K562 (cell line): ENCODE measurements around the gene LY6G5B. TPM values are rescaled to one million over a fixed set of nuclear protein-coding genes. Genes with fewer than 3 reads are reported as not detected.
A peak's percentile ranks its signal among the peaks of the same experiment; 100 is the strongest.

ENCODE experiments used
- BRD9 ChIP-seq: fragments of 450-650 bp; IDR thresholded peaks from 2 replicates; pipeline ENCODE4 v1.6.1; 2018; ENCODE audit warnings: low read depth; ENCODE audit not compliant: partially characterized antibody
- CTBP1 ChIP-seq: fragments of 450-650 bp; IDR thresholded peaks from 2 replicates; pipeline ENCODE4 v1.6.1; 2016; ENCODE audit warnings: borderline replicate concordance
- GATAD2B ChIP-seq: fragments of 450-650 bp; IDR thresholded peaks from 2 replicates; pipeline ENCODE4 v1.6.1; 2017; ENCODE audit warnings: mild to moderate bottlenecking, borderline replicate concordance
- KAT2B ChIP-seq: IDR thresholded peaks from one replicate; pipeline ENCODE4 v1.6.1; 2012; ENCODE audit warnings: low read depth, mild to moderate bottlenecking, control low read depth, inconsistent platforms, low read length, moderate library complexity
- MXI1 ChIP-seq: IDR thresholded peaks from 2 replicates; pipeline ENCODE4 v1.6.1; 2011; ENCODE audit warnings: low read depth, mild to moderate bottlenecking, improper control_type of control experiment, low read length
- MYBL2 ChIP-seq, 2 experiments: fragments of 450-650 bp in 1 of 2; sonication (generic) in 1 of 2; formaldehyde crosslinking in 1 of 2; IDR thresholded peaks; 2 replicates each; pipeline versions ENCODE4 v1.6.1 to v1.8.1; 2017 to 2022; ENCODE audit warnings: borderline replicate concordance in 1 of 2, inconsistent platforms in 1 of 2, low read depth in 1 of 2, mild to moderate bottlenecking in 1 of 2, missing genetic modification reagents in 1 of 2, moderate library complexity in 1 of 2
- NFIX ChIP-seq: fragments of 250-450 bp; sonication (Bioruptor Pico); IDR thresholded peaks from 2 replicates; pipeline ENCODE4 v1.4.0; 2020; ENCODE audit warnings: low read depth, mild to moderate bottlenecking, moderate library complexity
- PTRF ChIP-seq: fragments of 450-650 bp; IDR thresholded peaks from 2 replicates; pipeline ENCODE4 v1.6.1; 2016; ENCODE audit warnings: mild to moderate bottlenecking, missing genetic modification characterization, missing compliant biosample characterization
- RBFOX2 ChIP-seq: fragments of 200-400 bp; formaldehyde crosslinking; IDR thresholded peaks from 2 replicates; pipeline ENCODE4 v1.6.1; 2017; ENCODE audit warnings: low read depth, mild to moderate bottlenecking, low read length, moderate library complexity
- RERE ChIP-seq: sonication (generic); formaldehyde crosslinking; IDR thresholded peaks from 2 replicates; pipeline ENCODE4 v1.8.0; 2023; ENCODE audit warnings: missing genetic modification reagents, mild to moderate bottlenecking, borderline replicate concordance
- SETDB1 ChIP-seq: IDR thresholded peaks from one replicate; pipeline ENCODE4 v1.6.1; 2012; ENCODE audit warnings: low read length, control low read depth, inconsistent platforms
- TEAD4 ChIP-seq, 2 experiments: sonication (generic) in 1 of 2; formaldehyde crosslinking in 1 of 2; IDR thresholded peaks; 2 replicates each; pipeline versions ENCODE4 v1.6.1 to v1.8.0; 2012 to 2022; ENCODE audit warnings: borderline replicate concordance in 1 of 2, inconsistent platforms in 1 of 2, low read length in 1 of 2, mild to moderate bottlenecking in 1 of 2, missing genetic modification reagents in 1 of 2
- WHSC1 ChIP-seq: IDR thresholded peaks from one replicate; pipeline ENCODE4 v1.6.1; 2012; ENCODE audit warnings: low read length, control low read depth, inconsistent platforms
- YBX1 ChIP-seq: fragments of 450-650 bp; IDR thresholded peaks from 2 replicates; pipeline ENCODE4 v1.7.1; 2016; ENCODE audit warnings: mild to moderate bottlenecking
- ZNF146 ChIP-seq: IDR thresholded peaks from one replicate; pipeline ENCODE4 v1.6.1; 2018; ENCODE audit warnings: missing compliant biosample characterization; ENCODE audit not compliant: unreplicated experiment
- ZNF311 ChIP-seq: fragments of 250-450 bp; sonication (Bioruptor Pico); IDR thresholded peaks from 2 replicates; pipeline ENCODE4 v1.4.0; 2020; ENCODE audit warnings: mild to moderate bottlenecking, moderate library complexity
- polyA plus RNA-seq, 8 experiments: library from polyadenylated mRNA; depleted of rRNA in 4 of 8; stranded (reverse) in 5 of 8; unstranded in 3 of 8; fragments of >200 nt; fragmentation: Nextera tagmentation in 2 of 8; fragmentation: Illumina TruSeq in 1 of 8; extraction: Ambion mirVana in 2 of 8; extraction: Trizol in 1 of 8; gene quantifications; 2 replicates each; pipeline versions ENCODE4 v1.2.1 to v1.2.3, GENCODE V29; 2011 to 2014; ENCODE audit warnings: inconsistent platforms in 1 of 8, missing spikeins in 1 of 8
- total RNA-seq, 7 experiments: library from RNA; depleted of rRNA in 6 of 7; stranded (reverse); fragments of >200 nt in 6 of 7; fragmentation: Illumina TruSeq in 2 of 7; extraction: Trizol in 2 of 7; gene quantifications; 2 replicates each; pipeline versions ENCODE4 v1.2.1 to v1.2.3, GENCODE V29; 2011 to 2021; ENCODE audit warnings: low replicate concordance in 1 of 7
- TF ChIP-seq, protein P1 (sequence below): sonication (generic); formaldehyde crosslinking; IDR thresholded peaks from 2 replicates; pipeline ENCODE4 v1.8.0; 2022; ENCODE audit warnings: missing genetic modification reagents, mild to moderate bottlenecking, borderline replicate concordance
- TF ChIP-seq, protein P2 (sequence below): IDR thresholded peaks from 2 replicates; pipeline ENCODE4 v1.6.1; 2011; ENCODE audit not compliant: insufficient read length; ENCODE audit errors: extremely low read depth
- TF ChIP-seq, protein P3 (sequence below): sonication (generic); formaldehyde crosslinking; IDR thresholded peaks from 2 replicates; pipeline ENCODE4 v1.8.1; 2023; ENCODE audit warnings: mild to moderate bottlenecking, missing genetic modification reagents, moderate library complexity

LY6G5B gene
- total and polyA plus RNA-seq, 9 of the 15 experiments (the other 6 are each of a cell fraction or from before 2014, with no cell fraction given), result 6.0 to 27.0 (median 7.5) TPM

- no peak for TF ChIP-seq NFIX (CRISPR knock-in tag)
- no peak for TF ChIP-seq CTBP1
- TF ChIP-seq WHSC1, result no peak
- TF ChIP-seq YBX1, result no peak
- peak; percentile 32 for TF ChIP-seq BRD9
- TF ChIP-seq PTRF (tag), result no peak
- TF ChIP-seq SETDB1, result no peak
- no peak for TF ChIP-seq ZNF146
- TF ChIP-seq KAT2B, result no peak
- TF ChIP-seq, protein P1, sequence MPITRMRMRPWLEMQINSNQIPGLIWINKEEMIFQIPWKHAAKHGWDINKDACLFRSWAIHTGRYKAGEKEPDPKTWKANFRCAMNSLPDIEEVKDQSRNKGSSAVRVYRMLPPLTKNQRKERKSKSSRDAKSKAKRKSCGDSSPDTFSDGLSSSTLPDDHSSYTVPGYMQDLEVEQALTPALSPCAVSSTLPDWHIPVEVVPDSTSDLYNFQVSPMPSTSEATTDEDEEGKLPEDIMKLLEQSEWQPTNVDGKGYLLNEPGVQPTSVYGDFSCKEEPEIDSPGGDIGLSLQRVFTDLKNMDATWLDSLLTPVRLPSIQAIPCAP, result no peak; the same call in 1 of the 2 replicates
- TF ChIP-seq GATAD2B, result no peak
- no peak for TF ChIP-seq MYBL2 (IDR thresholded peaks at IDR 0.05; ENCODE audit: low read depth)
- TF ChIP-seq MYBL2 (CRISPR knock-in tag; IDR thresholded peaks at IDR 0.05; ENCODE audit: borderline replicate concordance), result no peak
- TF ChIP-seq RBFOX2, result peak; percentile 85; the same call in 1 of the 2 replicates
- TF ChIP-seq, protein P2, sequence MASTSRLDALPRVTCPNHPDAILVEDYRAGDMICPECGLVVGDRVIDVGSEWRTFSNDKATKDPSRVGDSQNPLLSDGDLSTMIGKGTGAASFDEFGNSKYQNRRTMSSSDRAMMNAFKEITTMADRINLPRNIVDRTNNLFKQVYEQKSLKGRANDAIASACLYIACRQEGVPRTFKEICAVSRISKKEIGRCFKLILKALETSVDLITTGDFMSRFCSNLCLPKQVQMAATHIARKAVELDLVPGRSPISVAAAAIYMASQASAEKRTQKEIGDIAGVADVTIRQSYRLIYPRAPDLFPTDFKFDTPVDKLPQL, result no peak
- TF ChIP-seq, protein P3, sequence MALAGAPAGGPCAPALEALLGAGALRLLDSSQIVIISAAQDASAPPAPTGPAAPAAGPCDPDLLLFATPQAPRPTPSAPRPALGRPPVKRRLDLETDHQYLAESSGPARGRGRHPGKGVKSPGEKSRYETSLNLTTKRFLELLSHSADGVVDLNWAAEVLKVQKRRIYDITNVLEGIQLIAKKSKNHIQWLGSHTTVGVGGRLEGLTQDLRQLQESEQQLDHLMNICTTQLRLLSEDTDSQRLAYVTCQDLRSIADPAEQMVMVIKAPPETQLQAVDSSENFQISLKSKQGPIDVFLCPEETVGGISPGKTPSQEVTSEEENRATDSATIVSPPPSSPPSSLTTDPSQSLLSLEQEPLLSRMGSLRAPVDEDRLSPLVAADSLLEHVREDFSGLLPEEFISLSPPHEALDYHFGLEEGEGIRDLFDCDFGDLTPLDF (CRISPR knock-in tag), result peak; percentile 100
- TF ChIP-seq ZNF311 (CRISPR knock-in tag), result no peak
- no peak for TF ChIP-seq RERE (CRISPR knock-in tag)
- peak; percentile 87 for TF ChIP-seq MXI1
- TF ChIP-seq TEAD4 (IDR thresholded peaks at IDR 0.05; ENCODE audit: low read length), result peak; percentile 74
- TF ChIP-seq TEAD4 (CRISPR knock-in tag; IDR thresholded peaks at IDR 0.05; ENCODE audit: borderline replicate concordance), result no peak
These were observed 4.8 kb upstream of the LY6G5B start, which contains the start of gene GPANK1 (continued) for GRCh38 chr6:31664790-31665500.
